Neural progenitor cell (in vitro differentiated cells): ENCODE results near the gene PPARG.

Source experiments
- EZH2phosphoT487 ChIP-seq: fragments of 200-600 bp; sonication (generic); IDR thresholded peaks from 2 replicates; pipeline ENCODE4 v1.6.1; 2017; ENCODE audit warnings: antibody characterized with exemption
- TF ChIP-seq, protein P1 (sequence below): fragments of 200-600 bp; sonication (generic); IDR thresholded peaks from 2 replicates; pipeline ENCODE4 v1.5.1; 2017; ENCODE audit warnings: antibody characterized with exemption, mild to moderate bottlenecking

- TF ChIP-seq, protein P1, sequence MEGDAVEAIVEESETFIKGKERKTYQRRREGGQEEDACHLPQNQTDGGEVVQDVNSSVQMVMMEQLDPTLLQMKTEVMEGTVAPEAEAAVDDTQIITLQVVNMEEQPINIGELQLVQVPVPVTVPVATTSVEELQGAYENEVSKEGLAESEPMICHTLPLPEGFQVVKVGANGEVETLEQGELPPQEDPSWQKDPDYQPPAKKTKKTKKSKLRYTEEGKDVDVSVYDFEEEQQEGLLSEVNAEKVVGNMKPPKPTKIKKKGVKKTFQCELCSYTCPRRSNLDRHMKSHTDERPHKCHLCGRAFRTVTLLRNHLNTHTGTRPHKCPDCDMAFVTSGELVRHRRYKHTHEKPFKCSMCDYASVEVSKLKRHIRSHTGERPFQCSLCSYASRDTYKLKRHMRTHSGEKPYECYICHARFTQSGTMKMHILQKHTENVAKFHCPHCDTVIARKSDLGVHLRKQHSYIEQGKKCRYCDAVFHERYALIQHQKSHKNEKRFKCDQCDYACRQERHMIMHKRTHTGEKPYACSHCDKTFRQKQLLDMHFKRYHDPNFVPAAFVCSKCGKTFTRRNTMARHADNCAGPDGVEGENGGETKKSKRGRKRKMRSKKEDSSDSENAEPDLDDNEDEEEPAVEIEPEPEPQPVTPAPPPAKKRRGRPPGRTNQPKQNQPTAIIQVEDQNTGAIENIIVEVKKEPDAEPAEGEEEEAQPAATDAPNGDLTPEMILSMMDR = no peak
- no peak for TF ChIP-seq EZH2phosphoT487
These were observed 83.9 kb downstream of the PPARG start for GRCh38 chr3:12372741-12373280.
